Epithelial cell of esophagus (primary cell): ENCODE results near the gene NKX2-8.
A peak's percentile ranks its signal among the peaks of the same experiment; 100 is the strongest.

Experiments
- DNase-seq: peaks from one replicate; pipeline ENCODE4 v3.0.0; 2010; ENCODE audit warnings: low read depth
- H3K4me3 ChIP-seq: 2 replicates; pipeline ENCODE4 v1.5.1; 2011; ENCODE audit warnings: mild to moderate bottlenecking, low read length, control low read depth
- CTCF ChIP-seq: IDR thresholded peaks from 2 replicates; pipeline ENCODE4 v1.5.1; 2011; ENCODE audit warnings: low read depth, mild to moderate bottlenecking, low read length, control low read depth, inconsistent platforms; ENCODE audit not compliant: insufficient read depth; ENCODE audit errors: missing control alignments

The NKX2-8 gene

GRCh38 chr14:36580141-36580855 is 2.1 kb downstream of the NKX2-8 start:
- DNase-seq: no peak
- no peak overlapping the region for H3K4me3 ChIP-seq
- TF ChIP-seq CTCF: no peak

- TF ChIP-seq CTCF: no peak
- no peak for DNase-seq
These were observed 2.8 kb downstream of the NKX2-8 start for GRCh38 chr14:36579573-36580140.

GRCh38 chr14:36579001-36579555 is 3.3 kb downstream of the NKX2-8 start:
- DNase-seq: no peak
- no peak for TF ChIP-seq CTCF
- H3K4me3 ChIP-seq: no peak overlapping the region

More at GRCh38 chr14:36579573-36580140, 2.8 kb downstream of the NKX2-8 start:
- no peak overlapping the region for H3K4me3 ChIP-seq

DNA sequence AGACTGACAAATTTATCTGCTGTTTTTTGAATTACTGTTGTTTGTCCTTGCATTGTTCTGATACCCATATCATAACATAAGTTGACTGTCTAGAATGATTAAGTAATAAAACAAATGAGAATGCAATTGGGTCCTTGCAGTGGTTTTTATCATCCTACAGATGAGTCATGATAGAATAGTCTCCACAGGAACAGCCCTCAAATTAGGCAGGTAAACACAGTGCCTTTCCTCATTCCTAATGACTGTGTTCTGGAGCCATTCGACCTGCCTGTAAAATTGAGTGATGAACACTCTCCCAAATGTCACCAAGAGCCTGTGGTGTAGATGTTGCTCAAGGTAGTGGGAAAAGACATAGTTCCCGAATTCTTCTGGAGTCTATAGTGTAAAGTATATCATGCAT is 12.3 kb downstream of the NKX2-8 start:
- H3K4me3 ChIP-seq: no peak overlapping the region
- no peak for TF ChIP-seq CTCF
- DNase-seq: peak; percentile 63

DNA sequence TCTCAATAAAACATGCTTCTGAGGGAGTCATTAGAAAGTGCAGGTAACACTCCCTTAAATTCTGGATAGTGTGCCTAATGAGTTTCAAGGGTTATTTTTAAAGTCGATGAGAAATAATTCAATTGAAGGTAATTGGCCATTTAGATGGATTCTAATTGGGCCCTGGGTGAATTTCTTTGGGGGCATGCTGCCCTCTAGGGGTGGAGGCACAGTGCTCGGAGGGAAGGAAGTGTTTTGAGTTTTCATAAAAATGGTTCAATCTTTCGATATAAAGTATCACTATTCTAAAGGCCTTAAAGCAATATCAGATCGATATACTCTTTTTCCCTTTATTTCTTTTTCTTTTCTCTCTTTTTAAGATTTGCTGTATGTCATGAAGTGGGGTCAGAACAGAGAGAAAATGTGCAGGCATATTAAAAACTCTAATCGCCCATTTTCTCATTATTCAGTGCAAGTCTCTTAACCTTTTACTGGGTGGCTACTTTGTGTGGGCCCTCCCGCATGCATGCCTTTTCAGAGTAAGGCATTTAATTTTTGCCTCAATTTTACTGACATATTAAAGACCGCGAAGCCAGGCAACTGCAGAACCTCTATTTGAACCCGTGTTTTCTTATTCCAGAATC is 25.5 kb downstream of the NKX2-8 start:
- no peak overlapping the region for H3K4me3 ChIP-seq
- peak; percentile 88 for TF ChIP-seq CTCF
- peak; percentile 37 for DNase-seq

DNA sequence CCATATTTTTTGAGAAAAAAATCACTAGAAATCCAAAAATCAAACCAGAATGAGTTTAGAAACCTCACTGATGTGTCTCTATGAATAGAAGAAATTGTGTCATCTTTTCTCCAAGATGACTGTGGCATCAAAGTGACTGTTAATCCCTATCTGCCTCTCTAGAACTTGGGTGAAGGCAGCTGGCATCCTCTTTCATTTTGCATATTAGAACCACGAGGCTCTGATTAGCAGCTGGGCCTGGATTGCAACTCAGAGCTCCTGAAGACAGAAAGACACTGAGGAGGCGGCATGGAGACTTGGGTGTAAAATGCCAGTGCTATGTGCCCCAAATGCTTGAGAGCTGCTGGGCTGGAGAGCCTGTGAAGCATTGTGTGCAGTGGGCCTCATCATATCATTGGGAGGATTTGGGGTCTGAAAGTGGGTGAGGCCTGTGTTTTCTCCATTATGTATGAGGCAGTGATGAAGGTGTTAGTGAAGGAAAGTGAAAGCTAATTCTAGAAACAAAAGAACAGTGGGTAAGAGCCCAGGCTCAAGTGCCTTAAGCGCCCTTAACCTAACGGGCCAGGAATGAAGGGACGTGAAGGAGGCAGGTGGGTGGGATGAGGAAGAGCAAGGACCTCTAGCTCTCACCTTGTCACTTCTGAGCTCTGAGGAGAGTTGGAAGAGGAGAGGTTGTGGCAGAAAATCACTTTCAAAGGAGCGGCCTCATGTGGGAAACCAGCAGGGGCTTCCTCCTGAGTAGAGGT is 26.2 kb downstream of the NKX2-8 start:
- TF ChIP-seq CTCF: no peak
- no peak overlapping the region for H3K4me3 ChIP-seq
- no peak for DNase-seq
